Neural progenitor cell (in vitro differentiated cells): ENCODE measurements around the gene ADRA1B. TPM values are rescaled to one million over a fixed set of nuclear protein-coding genes. Genes with fewer than 3 reads are reported as not detected.

ENCODE experiments used
- DNase-seq: peaks from one replicate; pipeline ENCODE4 v3.0.0-alpha.2; 2016; ENCODE audit warnings: low spot score
- H2AFZ ChIP-seq: fragments of 200-600 bp; sonication (generic); replicated peaks from 2 replicates; pipeline ENCODE4 v1.6.1; 2016; ENCODE audit warnings: antibody characterized with exemption
- H3F3A ChIP-seq: fragments of 200-600 bp; sonication (generic); 2 replicates; pipeline ENCODE4 v1.6.1; 2016; ENCODE audit warnings: antibody characterized with exemption, low read depth
- H3K27ac ChIP-seq: fragments of 200-600 bp; sonication (generic); 2 replicates; pipeline ENCODE4 v1.5.1; 2016; ENCODE audit warnings: mild to moderate bottlenecking
- H3K27me3 ChIP-seq: fragments of 200-600 bp; sonication (generic); 2 replicates; pipeline ENCODE4 v1.6.1; 2016; ENCODE audit warnings: mild to moderate bottlenecking, moderate library complexity
- H3K36me3 ChIP-seq: fragments of 200-600 bp; sonication (generic); 2 replicates; pipeline ENCODE4 v1.5.1; 2016
- H3K4me1 ChIP-seq: fragments of 200-600 bp; sonication (generic); 2 replicates; pipeline ENCODE4 v1.6.1; 2016; ENCODE audit warnings: mixed run types
- H3K4me2 ChIP-seq: fragments of 200-600 bp; sonication (generic); 2 replicates; pipeline ENCODE4 v1.6.1; 2016
- H3K4me3 ChIP-seq: fragments of 200-600 bp; sonication (generic); 2 replicates; pipeline ENCODE4 v1.5.1; 2016
- H3K79me2 ChIP-seq: fragments of 200-600 bp; sonication (generic); 2 replicates; pipeline ENCODE4 v1.6.1; 2016; ENCODE audit warnings: low read depth
- H3K9ac ChIP-seq: fragments of 200-600 bp; sonication (generic); 2 replicates; pipeline ENCODE4 v1.6.1; 2016
- H3K9me3 ChIP-seq: fragments of 200-600 bp; sonication (generic); 2 replicates; pipeline ENCODE4 v1.5.1; 2016; ENCODE audit warnings: low read depth
- H4K20me1 ChIP-seq: fragments of 200-600 bp; sonication (generic); 2 replicates; pipeline ENCODE4 v1.6.1; 2016; ENCODE audit warnings: low read depth
- H3K27ac Mint-ChIP-seq: 3 replicates; pipeline ENCODE4 v1.8.0; 2021; ENCODE audit warnings: mixed read lengths
- H3K27me3 Mint-ChIP-seq: 2 replicates; pipeline ENCODE4 v1.8.0; 2022; ENCODE audit warnings: low read depth, mild to moderate bottlenecking, inconsistent platforms, moderate library complexity, mixed read lengths; ENCODE audit not compliant: insufficient read depth
- H3K36me3 Mint-ChIP-seq: 3 replicates; pipeline ENCODE4 v1.8.0; 2021; ENCODE audit warnings: mixed read lengths
- H3K4me1 Mint-ChIP-seq: 3 replicates; pipeline ENCODE4 v1.8.0; 2021; ENCODE audit warnings: mixed read lengths
- H3K4me3 Mint-ChIP-seq: 3 replicates; pipeline ENCODE4 v1.8.0; 2021; ENCODE audit warnings: mild to moderate bottlenecking, moderate library complexity, mixed read lengths
- H3K9me3 Mint-ChIP-seq: 3 replicates; pipeline ENCODE4 v1.8.0; 2020; ENCODE audit warnings: mixed read lengths
- CTCF ChIP-seq: fragments of 200-600 bp; sonication (generic); IDR thresholded peaks from 2 replicates; pipeline ENCODE4 v1.5.1; 2017; ENCODE audit warnings: antibody characterized with exemption, mild to moderate bottlenecking
- EZH2 ChIP-seq: fragments of 200-600 bp; sonication (generic); IDR thresholded peaks from 2 replicates; pipeline ENCODE4 v1.6.1; 2017; ENCODE audit warnings: antibody characterized with exemption, mild to moderate bottlenecking, moderate library complexity
- EZH2phosphoT487 ChIP-seq: fragments of 200-600 bp; sonication (generic); IDR thresholded peaks from 2 replicates; pipeline ENCODE4 v1.6.1; 2017; ENCODE audit warnings: antibody characterized with exemption
- total RNA-seq: library from RNA; depleted of rRNA; stranded (reverse); fragments of >200 nt; gene quantifications from 2 replicates; pipeline ENCODE4 v1.2.3, GENCODE V29; 2015; ENCODE audit warnings: low replicate concordance

Gene ADRA1B
- total RNA-seq = 0.59 TPM in 1 of 2 replicates, not detected in the other

- H3K36me3 Mint-ChIP-seq = no peaks in the 10 kb centered on the region
- peaks cover 20% of the 10 kb centered on the region for H3K4me1 Mint-ChIP-seq
- H3K9me3 ChIP-seq = no peaks in the 10 kb centered on the region
- DNase-seq = peak; percentile 92
- H3K4me3 ChIP-seq = peak within 1 kb of the TSS; percentile 84
- no peak within 1 kb of the TSS for H3K9ac ChIP-seq
- no peaks in the 10 kb centered on the region for H3K4me1 ChIP-seq
- H3K9me3 Mint-ChIP-seq = no peaks in the 10 kb centered on the region
- peak within 1 kb of the TSS; percentile 99 for H2AFZ ChIP-seq
- H3K27me3 ChIP-seq = peaks cover 73% of the 10 kb centered on the region
- peaks cover 22% of the 10 kb centered on the region for H3K27me3 Mint-ChIP-seq
- no peaks in the 10 kb centered on the region for H4K20me1 ChIP-seq
- no peaks in the 10 kb centered on the region for H3K36me3 ChIP-seq
- H3K27ac Mint-ChIP-seq = peak within 1 kb of the TSS; percentile 74
- H3F3A ChIP-seq = no peaks in the 10 kb centered on the region
- H3K27ac ChIP-seq = no peak within 1 kb of the TSS
- H3K4me3 Mint-ChIP-seq = peak within 1 kb of the TSS; percentile 86
- TF ChIP-seq CTCF (peak; percentile 65), EZH2phosphoT487 (no peak), EZH2 (peak; percentile 46)
- H3K4me2 ChIP-seq = peak within 1 kb of the TSS; percentile 94
- H3K79me2 ChIP-seq = no peaks in the 10 kb centered on the region
Measured at GRCh38 chr5:159915904-159916840, at the start of gene ADRA1B. Gene ADRA1B (plus strand): TSS chr5:159916482. CDS start chr5:159916906, 424 bp downstream.

GRCh38 chr5:159873680-159874079 is 42.6 kb upstream of the ADRA1B start:
- DNase-seq = no peak
- Mint-ChIP-seq H3K27me3 (no peaks in the 10 kb centered on the region), H3K36me3 (no peaks in the 10 kb centered on the region), H3K4me1 (peaks cover 12% of the 10 kb centered on the region), H3K4me3 (no peak overlapping the region), H3K27ac (no peak overlapping the region), H3K9me3 (no peaks in the 10 kb centered on the region)
- TF ChIP-seq EZH2phosphoT487 = no peak
- no peak for TF ChIP-seq CTCF
- no peak for TF ChIP-seq EZH2
- H3K4me1 ChIP-seq = peaks cover 12% of the 10 kb centered on the region
- H3K27me3 ChIP-seq = peaks cover 5% of the 10 kb centered on the region
- H3K79me2 ChIP-seq = no peaks in the 10 kb centered on the region
- no peak overlapping the region for H3K27ac ChIP-seq
- no peaks in the 10 kb centered on the region for H3K9me3 ChIP-seq
- no peak overlapping the region for H3K4me2 ChIP-seq
- peaks cover 2% of the 10 kb centered on the region for H3F3A ChIP-seq
- no peaks in the 10 kb centered on the region for H3K36me3 ChIP-seq
- H2AFZ ChIP-seq = no peak overlapping the region
- H3K4me3 ChIP-seq = no peak overlapping the region
- H4K20me1 ChIP-seq = no peaks in the 10 kb centered on the region
- H3K9ac ChIP-seq = no peak overlapping the region

GRCh38 chr5:159874263-159874662 is 42.0 kb upstream of the ADRA1B start:
- peaks cover 15% of the 10 kb centered on the region for H3K4me1 ChIP-seq
- no peaks in the 10 kb centered on the region for H3K36me3 ChIP-seq
- H3K27ac ChIP-seq = no peak overlapping the region
- no peaks in the 10 kb centered on the region for H3K9me3 ChIP-seq
- H3K79me2 ChIP-seq = no peaks in the 10 kb centered on the region
- no peak for DNase-seq
- Mint-ChIP-seq H3K4me1 (peaks cover 17% of the 10 kb centered on the region), H3K4me3 (no peak overlapping the region), H3K27ac (no peak overlapping the region), H3K27me3 (no peaks in the 10 kb centered on the region), H3K9me3 (no peaks in the 10 kb centered on the region), H3K36me3 (no peaks in the 10 kb centered on the region)
- no peak overlapping the region for H3K4me2 ChIP-seq
- H3F3A ChIP-seq = peaks cover 5% of the 10 kb centered on the region
- no peak overlapping the region for H2AFZ ChIP-seq
- H3K4me3 ChIP-seq = no peak overlapping the region
- H3K27me3 ChIP-seq = no peaks in the 10 kb centered on the region
- no peaks in the 10 kb centered on the region for H4K20me1 ChIP-seq
- H3K9ac ChIP-seq = no peak overlapping the region
- TF ChIP-seq EZH2 (no peak), CTCF (no peak), EZH2phosphoT487 (no peak)
